ENCODE data around the gene KISS1R. TPM values are rescaled to one million over a fixed set of nuclear protein-coding genes. Genes with fewer than 3 reads are reported as not detected.

KISS1R gene
- total and polyA plus RNA-seq, 2 donors (not counting 1 experiment from before 2014, with no cell fraction given): not detected

- no peaks in the 10 kb centered on the region for H3K9me3 ChIP-seq (ENCODE audit: control insufficient read depth, insufficient read depth, low read depth, low read length)
- H3K79me2 ChIP-seq (ENCODE audit: control insufficient read depth, insufficient read depth, low read length): peaks cover 12% of the 10 kb centered on the region
- H2AFZ ChIP-seq (ENCODE audit: low read length): no peak overlapping the region
- no peak overlapping the region for H3K4me2 ChIP-seq (ENCODE audit: extremely low read depth, insufficient read depth, low read length)
- peak overlapping the region; percentile 71 for H3K27ac ChIP-seq (ENCODE audit: insufficient read depth, low read length)
- peaks cover 6% of the 10 kb centered on the region for H3K4me1 ChIP-seq (ENCODE audit: control insufficient read depth, extremely low read depth, insufficient read depth, low read length)
- DNase-seq (ENCODE audit: low read depth in 2 of 2): no peak
- H3K27me3 ChIP-seq (ENCODE audit: control insufficient read depth, insufficient read depth, low read length): peaks cover 3% of the 10 kb centered on the region
- no peak for TF ChIP-seq CTCF (conservative IDR thresholded peaks at IDR 0.05 in 1 of 2, IDR thresholded peaks at IDR 0.05 in 1 of 2; ENCODE audit: low read depth in 1 of 2, low read length in 2 of 2)
- TF ChIP-seq EZH2 (IDR thresholded peaks at IDR 0.05; ENCODE audit: low read length, missing control alignments): no peak
- H3K9ac ChIP-seq (ENCODE audit: insufficient read depth, low read length): peak overlapping the region; percentile 78
- peak overlapping the region; percentile 54 to 84 (median 62) for H3K4me3 ChIP-seq (replicated peaks in 1 of 4; ENCODE audit: control extremely low read depth in 1 of 4, insufficient read depth in 1 of 4, low read depth in 3 of 4, low read length in 4 of 4)
- H3K36me3 ChIP-seq (ENCODE audit: control insufficient read depth, insufficient read depth, low read length): no peaks in the 10 kb centered on the region
- no peaks in the 10 kb centered on the region for H4K20me1 ChIP-seq (ENCODE audit: control insufficient read depth, extremely low read depth, insufficient read depth, low read length)
These were observed 4.7 kb upstream of the KISS1R start for GRCh38 chr19:912181-913079.

- peaks cover 11% of the 10 kb centered on the region for H3K27me3 ChIP-seq (ENCODE audit: control insufficient read depth, insufficient read depth, low read length)
- H3K4me2 ChIP-seq (ENCODE audit: extremely low read depth, insufficient read depth, low read length): peak within 1 kb of the TSS; percentile 81
- peaks cover 6% of the 10 kb centered on the region for H3K4me1 ChIP-seq (ENCODE audit: control insufficient read depth, extremely low read depth, insufficient read depth, low read length)
- no peaks in the 10 kb centered on the region for H3K36me3 ChIP-seq (ENCODE audit: control insufficient read depth, insufficient read depth, low read length)
- peak within 1 kb of the TSS; percentile 78 for H3K9ac ChIP-seq (ENCODE audit: insufficient read depth, low read length)
- peak within 1 kb of the TSS; percentile 60 for H2AFZ ChIP-seq (ENCODE audit: low read length)
- H3K79me2 ChIP-seq (ENCODE audit: control insufficient read depth, insufficient read depth, low read length): peaks cover 10% of the 10 kb centered on the region
- peak within 1 kb of the TSS; percentile 54 to 84 (median 71) for H3K4me3 ChIP-seq (replicated peaks in 1 of 4; ENCODE audit: control extremely low read depth in 1 of 4, insufficient read depth in 1 of 4, low read depth in 3 of 4, low read length in 4 of 4)
- peak; percentile 44 to 56 for DNase-seq (ENCODE audit: low read depth in 2 of 2)
- H3K9me3 ChIP-seq (ENCODE audit: control insufficient read depth, insufficient read depth, low read depth, low read length): no peaks in the 10 kb centered on the region
- no peaks in the 10 kb centered on the region for H4K20me1 ChIP-seq (ENCODE audit: control insufficient read depth, extremely low read depth, insufficient read depth, low read length)
- no peak for TF ChIP-seq CTCF (conservative IDR thresholded peaks at IDR 0.05 in 1 of 2, IDR thresholded peaks at IDR 0.05 in 1 of 2; ENCODE audit: low read depth in 1 of 2, low read length in 2 of 2)
- no peak for TF ChIP-seq EZH2 (IDR thresholded peaks at IDR 0.05; ENCODE audit: low read length, missing control alignments)
- peak within 1 kb of the TSS; percentile 86 for H3K27ac ChIP-seq (ENCODE audit: insufficient read depth, low read length)
These were observed 3.9 kb upstream of the KISS1R start, which contains the start of gene R3HDM4 for GRCh38 chr19:913080-913748. TSS of gene R3HDM4 (minus strand) at chr19:913219. CDS start at chr19:913157, 62 bp downstream.

GRCh38 chr19:916645-917322, 349 bp upstream of the KISS1R start:
- Histone ChIP-seq H3K4me3 (replicated peaks in 1 of 4; ENCODE audit: control extremely low read depth in 1 of 4, insufficient read depth in 1 of 4, low read depth in 3 of 4, low read length in 4 of 4) (no peak overlapping the region), H3K4me2 (ENCODE audit: extremely low read depth, insufficient read depth, low read length) (no peak overlapping the region)

More at GRCh38 chr19:916645-917322, 349 bp upstream of the KISS1R start:
- H3K9me3 ChIP-seq (ENCODE audit: control insufficient read depth, insufficient read depth, low read depth, low read length): no peaks in the 10 kb centered on the region
- no peaks in the 10 kb centered on the region for H3K36me3 ChIP-seq (ENCODE audit: control insufficient read depth, insufficient read depth, low read length)
- no peaks in the 10 kb centered on the region for H4K20me1 ChIP-seq (ENCODE audit: control insufficient read depth, extremely low read depth, insufficient read depth, low read length)
- H3K27me3 ChIP-seq (ENCODE audit: control insufficient read depth, insufficient read depth, low read length): peaks cover 29% of the 10 kb centered on the region
- no peak overlapping the region for H3K9ac ChIP-seq (ENCODE audit: insufficient read depth, low read length)
- no peak overlapping the region for H3K27ac ChIP-seq (ENCODE audit: insufficient read depth, low read length)
- TF ChIP-seq EZH2 (IDR thresholded peaks at IDR 0.05; ENCODE audit: low read length, missing control alignments) (no peak), CTCF (conservative IDR thresholded peaks at IDR 0.05 in 1 of 2, IDR thresholded peaks at IDR 0.05 in 1 of 2; ENCODE audit: low read depth in 1 of 2, low read length in 2 of 2) (no peak)
- H3K79me2 ChIP-seq (ENCODE audit: control insufficient read depth, insufficient read depth, low read length): peaks cover 1% of the 10 kb centered on the region
- no peak for DNase-seq (ENCODE audit: low read depth in 2 of 2)
- peaks cover 3% of the 10 kb centered on the region for H3K4me1 ChIP-seq (ENCODE audit: control insufficient read depth, extremely low read depth, insufficient read depth, low read length)
- no peak overlapping the region for H2AFZ ChIP-seq (ENCODE audit: low read length)

All from fibroblast of lung (primary cell).